ENCODE results near the gene MOB3A.

GRCh38 chr19:2072757-2073551, 23.2 kb downstream of the MOB3A start:
- TF ChIP-seq ZNF416 (tag by site-specific recombination; IDR thresholded peaks at IDR 0.05) (no peak), ZNF837 (tag by site-specific recombination; IDR thresholded peaks at IDR 0.05) (no peak), BCL11A (tag by site-specific recombination; IDR thresholded peaks at IDR 0.05; ENCODE audit: low read depth) (no peak), ZBTB44 (tag by site-specific recombination; IDR thresholded peaks at IDR 0.05) (no peak), ZFP3 (tag by site-specific recombination; IDR thresholded peaks at IDR 0.05; ENCODE audit: low read depth) (no peak), ZNF114 (tag by site-specific recombination; IDR thresholded peaks at IDR 0.05) (no peak), ZNF513 (tag by site-specific recombination; IDR thresholded peaks at IDR 0.05) (no peak), ZEB2 (tag by site-specific recombination; IDR thresholded peaks at IDR 0.05) (no peak), ZNF654 (tag by site-specific recombination; IDR thresholded peaks at IDR 0.05; ENCODE audit: low read depth) (no peak), ZNF175 (tag by site-specific recombination; IDR thresholded peaks at IDR 0.05) (no peak), ZBTB7A (tag by site-specific recombination; IDR thresholded peaks at IDR 0.05; ENCODE audit: low read depth) (no peak), TRIM28 (IDR thresholded peaks at IDR 0.05; ENCODE audit: borderline replicate concordance, low read length) (no peak), BCL11B (tag by site-specific recombination; IDR thresholded peaks at IDR 0.05; ENCODE audit: low read depth) (no peak)
- TF ChIP-seq, protein P1, sequence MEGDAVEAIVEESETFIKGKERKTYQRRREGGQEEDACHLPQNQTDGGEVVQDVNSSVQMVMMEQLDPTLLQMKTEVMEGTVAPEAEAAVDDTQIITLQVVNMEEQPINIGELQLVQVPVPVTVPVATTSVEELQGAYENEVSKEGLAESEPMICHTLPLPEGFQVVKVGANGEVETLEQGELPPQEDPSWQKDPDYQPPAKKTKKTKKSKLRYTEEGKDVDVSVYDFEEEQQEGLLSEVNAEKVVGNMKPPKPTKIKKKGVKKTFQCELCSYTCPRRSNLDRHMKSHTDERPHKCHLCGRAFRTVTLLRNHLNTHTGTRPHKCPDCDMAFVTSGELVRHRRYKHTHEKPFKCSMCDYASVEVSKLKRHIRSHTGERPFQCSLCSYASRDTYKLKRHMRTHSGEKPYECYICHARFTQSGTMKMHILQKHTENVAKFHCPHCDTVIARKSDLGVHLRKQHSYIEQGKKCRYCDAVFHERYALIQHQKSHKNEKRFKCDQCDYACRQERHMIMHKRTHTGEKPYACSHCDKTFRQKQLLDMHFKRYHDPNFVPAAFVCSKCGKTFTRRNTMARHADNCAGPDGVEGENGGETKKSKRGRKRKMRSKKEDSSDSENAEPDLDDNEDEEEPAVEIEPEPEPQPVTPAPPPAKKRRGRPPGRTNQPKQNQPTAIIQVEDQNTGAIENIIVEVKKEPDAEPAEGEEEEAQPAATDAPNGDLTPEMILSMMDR (tag by site-specific recombination; IDR thresholded peaks at IDR 0.05) = no peak

All from HEK293 (cell line).